Hepatocyte (in vitro differentiated cells): ENCODE results near the gene KIRREL3. TPM values are rescaled to one million over a fixed set of nuclear protein-coding genes. Genes with fewer than 3 reads are reported as not detected.

Experiments used
- DNase-seq: peaks from one replicate; pipeline ENCODE4 v3.0.0-alpha.2; 2016; ENCODE audit warnings: low spot score
- H2AFZ ChIP-seq: fragments of 200-600 bp; sonication (generic); 2 replicates; pipeline ENCODE4 v1.6.0; 2016; ENCODE audit warnings: antibody characterized with exemption, mild to moderate bottlenecking
- H3K27ac ChIP-seq: fragments of 200-600 bp; sonication (generic); 2 replicates; pipeline ENCODE4 v1.5.1; 2016; ENCODE audit warnings: mild to moderate bottlenecking
- H3K27me3 ChIP-seq: fragments of 200-600 bp; sonication (generic); 2 replicates; pipeline ENCODE4 v1.6.1; 2016
- H3K36me3 ChIP-seq: fragments of 200-600 bp; sonication (generic); replicated peaks from 2 replicates; pipeline ENCODE4 v1.5.1; 2016; ENCODE audit warnings: low read depth; ENCODE audit not compliant: insufficient read depth
- H3K4me1 ChIP-seq: fragments of 200-600 bp; sonication (generic); 2 replicates; pipeline ENCODE4 v1.5.1; 2016; ENCODE audit warnings: mild to moderate bottlenecking, moderate library complexity; ENCODE audit not compliant: insufficient read depth
- H3K4me2 ChIP-seq: fragments of 200-600 bp; sonication (generic); 2 replicates; pipeline ENCODE4 v1.6.0; 2016
- H3K4me3 ChIP-seq: fragments of 200-600 bp; sonication (generic); 2 replicates; pipeline ENCODE4 v1.5.1; 2016; ENCODE audit warnings: mild to moderate bottlenecking
- H3K79me2 ChIP-seq: fragments of 200-600 bp; sonication (generic); 2 replicates; pipeline ENCODE4 v1.6.0; 2017; ENCODE audit warnings: mild to moderate bottlenecking
- H3K9me2 ChIP-seq: fragments of 200-600 bp; sonication (generic); replicated peaks from 2 replicates; pipeline ENCODE4 v1.6.0; 2017; ENCODE audit warnings: mild to moderate bottlenecking; ENCODE audit not compliant: insufficient read depth
- H3K9me3 ChIP-seq: fragments of 200-600 bp; sonication (generic); 2 replicates; pipeline ENCODE4 v1.5.1; 2016; ENCODE audit warnings: low read depth, mild to moderate bottlenecking
- H4K20me1 ChIP-seq: fragments of 200-600 bp; sonication (generic); 2 replicates; pipeline ENCODE4 v1.6.0; 2016; ENCODE audit warnings: mild to moderate bottlenecking; ENCODE audit not compliant: insufficient read depth, poor library complexity, severe bottlenecking
- CTCF ChIP-seq: fragments of 200-600 bp; sonication (generic); IDR thresholded peaks from 2 replicates; pipeline ENCODE4 v1.5.1; 2016; ENCODE audit warnings: antibody characterized with exemption, mild to moderate bottlenecking; ENCODE audit not compliant: poor library complexity
- EZH2 ChIP-seq: fragments of 200-600 bp; sonication (generic); IDR thresholded peaks from 2 replicates; pipeline ENCODE4 v1.6.1; 2016; ENCODE audit warnings: antibody characterized with exemption, mild to moderate bottlenecking, borderline replicate concordance
- EZH2phosphoT487 ChIP-seq: fragments of 200-600 bp; sonication (generic); IDR thresholded peaks from one replicate; pipeline ENCODE4 v1.6.1; 2018; ENCODE audit warnings: antibody characterized with exemption, mild to moderate bottlenecking, low read depth, moderate library complexity; ENCODE audit not compliant: unreplicated experiment, severe bottlenecking
- WGBS: methylation state at CpG from one replicate; pipeline ENCODE4 v1.1.6; 2016; ENCODE audit warnings: low lambda C conversion rate; ENCODE audit errors: missing lambda C conversion rate; 5-methylcytosine and 5-hydroxymethylcytosine counted together
- polyA plus RNA-seq: library from polyadenylated mRNA; unstranded; fragments of >200 nt; fragmentation: Nextera tagmentation; extraction: Ambion mirVana; gene quantifications from 2 replicates; pipeline ENCODE4 v1.2.1, GENCODE V29; 2016
- total RNA-seq: library from RNA; depleted of rRNA; stranded (reverse); fragments of >200 nt; gene quantifications from 2 replicates; pipeline ENCODE4 v1.2.3, GENCODE V29; 2014

Gene KIRREL3
- total and polyA plus RNA-seq, 2 experiments from 2014 or later: 0.33 to 0.86 TPM

DNA sequence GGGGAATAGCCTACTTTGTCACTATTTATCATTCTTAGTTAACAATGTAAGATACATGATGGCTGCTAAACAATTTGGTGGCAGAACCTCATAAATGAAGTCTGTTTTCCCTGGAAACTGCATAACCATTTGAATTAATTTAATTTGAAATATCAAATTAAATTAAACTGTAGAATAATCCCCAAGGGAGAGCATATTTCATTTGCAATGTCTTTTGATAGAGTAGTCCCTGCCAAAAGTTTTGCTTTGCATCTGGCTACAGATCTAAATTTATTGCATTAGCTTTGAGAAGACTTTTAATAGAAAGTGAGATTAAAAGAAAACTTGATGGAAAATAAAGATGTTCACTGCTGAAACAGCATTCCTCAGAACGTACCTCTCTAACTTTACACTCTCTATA, 246.6 kb downstream of the KIRREL3 start:
- no peak for DNase-seq
- Histone ChIP-seq H3K9me2 (no peaks in the 10 kb centered on the region), H4K20me1 (no peaks in the 10 kb centered on the region), H3K27ac (no peak overlapping the region), H2AFZ (no peak overlapping the region), H3K4me2 (no peak overlapping the region), H3K4me3 (no peak overlapping the region), H3K9me3 (no peaks in the 10 kb centered on the region), H3K36me3 (no peaks in the 10 kb centered on the region), H3K4me1 (peaks cover 6% of the 10 kb centered on the region), H3K27me3 (peaks cover 42% of the 10 kb centered on the region), H3K79me2 (no peaks in the 10 kb centered on the region)
- 76% methylated on average over 1 of the region's 1 CpG for WGBS
- TF ChIP-seq CTCF (no peak), EZH2phosphoT487 (no peak), EZH2 (no peak)

DNA sequence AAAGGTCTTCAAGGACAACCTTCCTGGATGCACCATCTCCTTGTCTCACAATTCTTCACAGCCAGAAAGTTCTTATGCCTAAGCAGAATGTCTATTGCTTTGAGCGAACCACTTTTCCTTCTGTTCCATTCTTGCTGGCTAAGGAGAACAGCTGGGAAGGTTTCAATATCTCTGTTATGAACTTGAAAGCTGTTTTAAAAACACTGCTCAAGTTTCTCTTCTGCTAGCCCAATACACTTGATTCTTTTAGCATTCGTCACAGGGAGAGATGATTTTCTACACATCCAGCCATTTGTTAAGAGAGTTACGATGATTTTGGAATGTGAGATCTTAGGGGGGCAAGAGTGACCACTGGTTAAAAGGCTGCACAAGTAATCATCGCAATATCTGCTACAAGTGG, 249.3 kb downstream of the KIRREL3 start:
- H3K4me2 ChIP-seq: no peak overlapping the region
- WGBS: 87% methylated on average over 4 of the region's 4 CpGs
- no peaks in the 10 kb centered on the region for H3K79me2 ChIP-seq

GRCh38 chr11:126748793-126749192, 251.8 kb downstream of the KIRREL3 start:
- no peaks in the 10 kb centered on the region for H3K4me1 ChIP-seq
- H3K27me3 ChIP-seq: peaks cover 20% of the 10 kb centered on the region
- H3K36me3 ChIP-seq: no peaks in the 10 kb centered on the region
- H4K20me1 ChIP-seq: no peaks in the 10 kb centered on the region
- WGBS: 73% methylated on average over 6 of the region's 6 CpGs
- H3K79me2 ChIP-seq: no peaks in the 10 kb centered on the region
- no peak overlapping the region for H3K4me3 ChIP-seq
- TF ChIP-seq CTCF: no peak
- TF ChIP-seq EZH2phosphoT487: no peak
- no peak for TF ChIP-seq EZH2
- DNase-seq: no peak
- no peaks in the 10 kb centered on the region for H3K9me3 ChIP-seq
- H2AFZ ChIP-seq: no peak overlapping the region
- H3K9me2 ChIP-seq: no peaks in the 10 kb centered on the region
- no peak overlapping the region for H3K4me2 ChIP-seq
- no peak overlapping the region for H3K27ac ChIP-seq

More for the DNA sequence above, 249.3 kb downstream of the KIRREL3 start:
- TF ChIP-seq EZH2phosphoT487 (no peak), EZH2 (no peak), CTCF (no peak)
- Histone ChIP-seq H3K9me3 (no peaks in the 10 kb centered on the region), H3K4me3 (no peak overlapping the region), H4K20me1 (no peaks in the 10 kb centered on the region), H3K9me2 (no peaks in the 10 kb centered on the region), H3K36me3 (no peaks in the 10 kb centered on the region), H2AFZ (no peak overlapping the region), H3K27me3 (peaks cover 20% of the 10 kb centered on the region), H3K4me1 (peaks cover 6% of the 10 kb centered on the region), H3K27ac (no peak overlapping the region)
- DNase-seq: no peak
